OCI-LY1 (cell line): Measurements from ENCODE around the gene ZFP64.

Experiments used
- H2AFZ ChIP-seq: fragments of 200-600 bp; sonication (generic), shearing (Covaris generic); 2 replicates; pipeline ENCODE4 v1.6.0; 2014; ENCODE audit warnings: antibody characterized with exemption, mild to moderate bottlenecking, low read length
- H3F3A ChIP-seq: fragments of 200-600 bp; sonication (generic), shearing (Covaris generic); 2 replicates; pipeline ENCODE4 v1.6.0; 2014; ENCODE audit warnings: mild to moderate bottlenecking, antibody characterized with exemption, low read length, moderate library complexity; ENCODE audit not compliant: insufficient read depth
- H3K27ac ChIP-seq: fragments of 200-600 bp; sonication (generic); 2 replicates; pipeline ENCODE4 v1.5.1; 2014; ENCODE audit warnings: low read length, mixed run types, mild to moderate bottlenecking, low read depth; ENCODE audit not compliant: poor library complexity, severe bottlenecking
- H3K27me3 ChIP-seq: fragments of 200-600 bp; sonication (generic); 2 replicates; pipeline ENCODE4 v1.6.0; 2014; ENCODE audit warnings: antibody characterized with exemption, mild to moderate bottlenecking, low read length, moderate library complexity; ENCODE audit not compliant: insufficient read depth
- H3K36me3 ChIP-seq: fragments of 200-600 bp; sonication (generic); 2 replicates; pipeline ENCODE4 v1.6.1; 2014; ENCODE audit warnings: mild to moderate bottlenecking, antibody characterized with exemption, low read length, moderate library complexity, mixed read lengths; ENCODE audit not compliant: insufficient read depth
- H3K4me1 ChIP-seq: fragments of 200-600 bp; sonication (generic); 2 replicates; pipeline ENCODE4 v1.5.1; 2014; ENCODE audit warnings: mild to moderate bottlenecking, low read length, moderate library complexity; ENCODE audit not compliant: insufficient read depth, severe bottlenecking
- H3K4me2 ChIP-seq: fragments of 200-600 bp; sonication (generic), shearing (Covaris generic); 2 replicates; pipeline ENCODE4 v1.6.1; 2014; ENCODE audit warnings: low read length
- H3K4me3 ChIP-seq: fragments of 200-600 bp; sonication (generic); 2 replicates; pipeline ENCODE4 v1.5.1; 2014; ENCODE audit warnings: low read length, low read depth, mild to moderate bottlenecking, mixed read lengths; ENCODE audit not compliant: poor library complexity, severe bottlenecking
- H3K79me2 ChIP-seq: fragments of 200-600 bp; shearing (Covaris generic); 2 replicates; pipeline ENCODE4 v1.6.1; 2016; ENCODE audit warnings: mixed run types, low read length, mixed read lengths; ENCODE audit not compliant: insufficient read depth
- H3K9ac ChIP-seq: fragments of 200-600 bp; sonication (generic), shearing (Covaris generic); 2 replicates; pipeline ENCODE4 v1.6.1; 2014; ENCODE audit warnings: mild to moderate bottlenecking, low read length, mixed read lengths
- H3K9me2 ChIP-seq: fragments of 200-600 bp; sonication (generic), shearing (Covaris generic); 2 replicates; pipeline ENCODE4 v1.6.1; 2014; ENCODE audit warnings: low read depth, mild to moderate bottlenecking, low read length, mixed read lengths
- H3K9me3 ChIP-seq: fragments of 200-600 bp; shearing (Covaris generic); 2 replicates; pipeline ENCODE4 v1.6.1; 2014; ENCODE audit warnings: low read length, mixed read lengths
- H4K20me1 ChIP-seq: fragments of 200-600 bp; sonication (generic), shearing (Covaris generic); 2 replicates; pipeline ENCODE4 v1.6.0; 2016; ENCODE audit warnings: mild to moderate bottlenecking, low read length; ENCODE audit not compliant: insufficient read depth
- CTCF ChIP-seq: fragments of 200-600 bp; sonication (generic), shearing (Covaris generic); IDR thresholded peaks from 2 replicates; pipeline ENCODE4 v1.5.1; 2017; ENCODE audit warnings: mild to moderate bottlenecking, antibody characterized with exemption, low read length, moderate library complexity, mixed read lengths
- EZH2 ChIP-seq: fragments of 200-600 bp; sonication (generic), shearing (Covaris generic); IDR thresholded peaks from 2 replicates; pipeline ENCODE4 v1.8.0; 2017; ENCODE audit warnings: borderline replicate concordance, mixed run types, mild to moderate bottlenecking, antibody characterized with exemption, low read length, moderate library complexity, mixed read lengths

ZFP64 gene

GRCh38 chr20:52160621-52161204 lies 30.9 kb downstream of the ZFP64 start:
- H3K9me3 ChIP-seq, result peaks cover 3% of the 10 kb centered on the region
- no peak overlapping the region for H2AFZ ChIP-seq
- H3K27ac ChIP-seq, result no peak overlapping the region
- no peak overlapping the region for H3K4me2 ChIP-seq
- H3K4me1 ChIP-seq, result no peaks in the 10 kb centered on the region
- no peak overlapping the region for H3K9ac ChIP-seq
- H4K20me1 ChIP-seq, result no peaks in the 10 kb centered on the region
- TF ChIP-seq EZH2 (no peak), CTCF (no peak)
- H3F3A ChIP-seq, result no peaks in the 10 kb centered on the region
- H3K79me2 ChIP-seq, result no peaks in the 10 kb centered on the region
- peaks cover 54% of the 10 kb centered on the region for H3K36me3 ChIP-seq
- H3K4me3 ChIP-seq, result no peak overlapping the region
- H3K9me2 ChIP-seq, result no peaks in the 10 kb centered on the region
- no peaks in the 10 kb centered on the region for H3K27me3 ChIP-seq

- Histone ChIP-seq H3K4me1 (no peaks in the 10 kb centered on the region), H3K36me3 (peaks cover 50% of the 10 kb centered on the region)
Measured at GRCh38 chr20:52160049-52160570, 31.5 kb downstream of the ZFP64 start.

GRCh38 chr20:52154575-52154974 lies 37.0 kb downstream of the ZFP64 start:
- Histone ChIP-seq H3K36me3 (peaks cover 34% of the 10 kb centered on the region), H3K4me3 (no peak overlapping the region), H3K79me2 (no peaks in the 10 kb centered on the region), H3K27me3 (no peaks in the 10 kb centered on the region), H3K4me2 (no peak overlapping the region), H3K9ac (no peak overlapping the region), H3K9me2 (no peaks in the 10 kb centered on the region), H3K9me3 (no peaks in the 10 kb centered on the region; the same call in none of the 2 replicates), H4K20me1 (no peaks in the 10 kb centered on the region), H3F3A (no peaks in the 10 kb centered on the region), H3K27ac (no peak overlapping the region), H2AFZ (no peak overlapping the region), H3K4me1 (no peaks in the 10 kb centered on the region)
- no peak for TF ChIP-seq EZH2
- TF ChIP-seq CTCF, result no peak

More at GRCh38 chr20:52160049-52160570, 31.5 kb downstream of the ZFP64 start:
- Histone ChIP-seq H3K79me2 (no peaks in the 10 kb centered on the region), H3K4me3 (no peak overlapping the region), H3K27ac (no peak overlapping the region), H2AFZ (no peak overlapping the region), H3K4me2 (no peak overlapping the region), H3K9me3 (no peaks in the 10 kb centered on the region; the same call in none of the 2 replicates), H3K9me2 (no peaks in the 10 kb centered on the region), H3K27me3 (no peaks in the 10 kb centered on the region), H3F3A (no peaks in the 10 kb centered on the region), H3K9ac (no peak overlapping the region), H4K20me1 (no peaks in the 10 kb centered on the region)
- TF ChIP-seq CTCF (no peak), EZH2 (no peak)
